GM23338 (cell line): ENCODE measurements around the gene TULP4. TPM values are rescaled to one million over a fixed set of nuclear protein-coding genes. Genes with fewer than 3 reads are reported as not detected.

Source experiments
- ATAC-seq: fragments of 200-7000 bp; cut with Tn5 transposase; 3 replicates; pipeline ENCODE4 v1.9.1; 2020
- DNase-seq: peaks from one replicate; pipeline ENCODE4 v3.0.0-alpha.2; 2015; ENCODE audit warnings: low spot score
- H2AFZ ChIP-seq: fragments of 200-600 bp; sonication (generic); 2 replicates; pipeline ENCODE4 v1.8.0; 2016; ENCODE audit warnings: antibody characterized with exemption, mild to moderate bottlenecking, moderate library complexity
- H3F3A ChIP-seq: fragments of 200-600 bp; sonication (generic); replicated peaks from 2 replicates; pipeline ENCODE4 v1.8.0; 2017; ENCODE audit warnings: antibody characterized with exemption, mixed run types, low read depth
- H3K27ac ChIP-seq: fragments of 200-600 bp; sonication (generic); 2 replicates; pipeline ENCODE4 v1.6.1; 2016; ENCODE audit warnings: low read depth
- H3K27me3 ChIP-seq: fragments of 200-600 bp; sonication (generic); 2 replicates; pipeline ENCODE4 v1.8.0; 2016; ENCODE audit warnings: mild to moderate bottlenecking, mixed run types, moderate library complexity; ENCODE audit not compliant: insufficient read depth
- H3K36me3 ChIP-seq: fragments of 200-600 bp; sonication (generic); 2 replicates; pipeline ENCODE4 v1.8.0; 2016; ENCODE audit warnings: mild to moderate bottlenecking; ENCODE audit not compliant: insufficient read depth
- H3K4me1 ChIP-seq: fragments of 200-600 bp; sonication (generic); 2 replicates; pipeline ENCODE4 v1.8.0; 2016; ENCODE audit warnings: mild to moderate bottlenecking, moderate library complexity; ENCODE audit not compliant: insufficient read depth
- H3K4me2 ChIP-seq: fragments of 200-600 bp; sonication (generic); 2 replicates; pipeline ENCODE4 v1.7.1; 2017; ENCODE audit warnings: mixed run types
- H3K4me3 ChIP-seq: fragments of 200-600 bp; sonication (generic); 2 replicates; pipeline ENCODE4 v1.6.1; 2016; ENCODE audit warnings: mixed run types
- H3K79me2 ChIP-seq: fragments of 200-600 bp; sonication (generic); replicated peaks from 2 replicates; pipeline ENCODE4 v1.8.0; 2017; ENCODE audit warnings: mild to moderate bottlenecking; ENCODE audit not compliant: insufficient read depth
- H3K9me2 ChIP-seq: fragments of 200-600 bp; sonication (generic); 2 replicates; pipeline ENCODE4 v1.8.0; 2017; ENCODE audit not compliant: insufficient read depth
- H4K20me1 ChIP-seq: fragments of 200-600 bp; sonication (generic); replicated peaks from 2 replicates; pipeline ENCODE4 v1.8.0; 2017; ENCODE audit warnings: mild to moderate bottlenecking; ENCODE audit not compliant: insufficient read depth
- H3K27ac Mint-ChIP-seq: 2 replicates; pipeline ENCODE4 v1.8.0; 2020; ENCODE audit warnings: inconsistent platforms, mild to moderate bottlenecking, moderate library complexity, mixed read lengths
- H3K27me3 Mint-ChIP-seq: 3 replicates; pipeline ENCODE4 v1.8.0; 2022; ENCODE audit warnings: low read depth, mild to moderate bottlenecking, moderate library complexity, mixed read lengths, inconsistent platforms; ENCODE audit not compliant: insufficient read depth, poor library complexity
- H3K36me3 Mint-ChIP-seq: 3 replicates; pipeline ENCODE4 v1.8.0; 2021; ENCODE audit warnings: low read depth, mild to moderate bottlenecking, inconsistent platforms, moderate library complexity, mixed read lengths
- H3K4me1 Mint-ChIP-seq: 3 replicates; pipeline ENCODE4 v1.8.0; 2020; ENCODE audit warnings: mild to moderate bottlenecking, inconsistent platforms, mixed read lengths
- H3K4me3 Mint-ChIP-seq: 3 replicates; pipeline ENCODE4 v1.8.0; 2021; ENCODE audit warnings: moderate library complexity, mild to moderate bottlenecking, inconsistent platforms, mixed read lengths
- H3K9me3 Mint-ChIP-seq: 3 replicates; pipeline ENCODE4 v1.8.0; 2020; ENCODE audit warnings: moderate library complexity, mild to moderate bottlenecking, inconsistent platforms, mixed read lengths
- CREB1 ChIP-seq: fragments of 250-450 bp; sonication (Bioruptor Pico); IDR thresholded peaks from 2 replicates; pipeline ENCODE4 v1.5.0; 2020; ENCODE audit warnings: low read depth, mild to moderate bottlenecking, moderate library complexity
- ETS1 ChIP-seq: IDR thresholded peaks from 2 replicates; pipeline ENCODE4 v1.6.1; 2016; ENCODE audit warnings: antibody characterized with exemption
- EZH2 ChIP-seq: fragments of 200-600 bp; sonication (generic); IDR thresholded peaks from one replicate; pipeline ENCODE4 v1.8.0; 2017; ENCODE audit warnings: antibody characterized with exemption, mild to moderate bottlenecking, low read depth; ENCODE audit not compliant: unreplicated experiment
- JUNB ChIP-seq: IDR thresholded peaks from one replicate; pipeline ENCODE4 v1.6.1; 2016; ENCODE audit warnings: antibody characterized with exemption; ENCODE audit not compliant: unreplicated experiment
- ZNF114 ChIP-seq: fragments of 250-450 bp; sonication (Bioruptor Pico); IDR thresholded peaks from 2 replicates; pipeline ENCODE4 v1.5.0; 2020; ENCODE audit warnings: mild to moderate bottlenecking, moderate library complexity
- ZNF331 ChIP-seq: fragments of 250-450 bp; sonication (Bioruptor Pico); IDR thresholded peaks from 2 replicates; pipeline ENCODE4 v1.5.0; 2020; ENCODE audit warnings: low read depth, mild to moderate bottlenecking, moderate library complexity
- ZNF462 ChIP-seq: fragments of 250-450 bp; sonication (Bioruptor Pico); IDR thresholded peaks from 2 replicates; pipeline ENCODE4 v1.5.0; 2020; ENCODE audit warnings: mild to moderate bottlenecking, moderate library complexity
- polyA plus RNA-seq: library from polyadenylated mRNA; unstranded; fragments of >200 nt; fragmentation: Nextera tagmentation; extraction: Ambion mirVana; gene quantifications from 2 replicates; pipeline ENCODE4 v1.2.1, GENCODE V29; 2016
- total RNA-seq: library from RNA; depleted of rRNA; stranded (reverse); fragments of >200 nt; shearing (Covaris generic); gene quantifications from 2 replicates; pipeline ENCODE4 v1.2.3, GENCODE V29; 2014

TULP4 gene
- total and polyA plus RNA-seq, 2 experiments from 2014 or later = 31.2 to 50.2 TPM

GRCh38 chr6:158445426-158446085, 133.3 kb downstream of the TULP4 start (continued):
- TF ChIP-seq ETS1 (no peak), EZH2 (no peak), JUNB (no peak), ZNF462 (CRISPR knock-in tag) (no peak), ZNF114 (CRISPR knock-in tag) (no peak), CREB1 (CRISPR knock-in tag) (no peak)

GRCh38 chr6:158448856-158449255, 136.6 kb downstream of the TULP4 start:
- no peaks in the 10 kb centered on the region for H3K27me3 ChIP-seq
- peaks cover 5% of the 10 kb centered on the region; the same call in 2 of the 3 replicates for H3K36me3 Mint-ChIP-seq
- H3K27ac ChIP-seq = no peak overlapping the region
- no peaks in the 10 kb centered on the region for H3K4me1 ChIP-seq
- no peak overlapping the region for H3K4me2 ChIP-seq
- H3K4me3 ChIP-seq = no peak overlapping the region
- H3K4me3 Mint-ChIP-seq = no peak overlapping the region
- no peak overlapping the region for H3K27ac Mint-ChIP-seq
- peaks cover 3% of the 10 kb centered on the region; the same call in 1 of the 2 replicates for H4K20me1 ChIP-seq
- no peaks in the 10 kb centered on the region for H3K9me3 Mint-ChIP-seq
- no peaks in the 10 kb centered on the region for H3K36me3 ChIP-seq
- no peaks in the 10 kb centered on the region for H3K79me2 ChIP-seq
- H3K9me2 ChIP-seq = no peaks in the 10 kb centered on the region
- peaks cover 2% of the 10 kb centered on the region for H3K27me3 Mint-ChIP-seq
- no peak overlapping the region for H2AFZ ChIP-seq
- no peak for DNase-seq
- no peaks in the 10 kb centered on the region for H3K4me1 Mint-ChIP-seq
- no peak for ATAC-seq
- no peaks in the 10 kb centered on the region for H3F3A ChIP-seq
- TF ChIP-seq ZNF331 (CRISPR knock-in tag) (no peak), ZNF462 (CRISPR knock-in tag) (no peak)
